Activated CD8-positive, alpha-beta memory T cell treated with anti-CD3 and anti-CD28 coated beads for 4 hours (primary cell): ENCODE data around the gene C2orf74.
"Not testable (repeated sequence)": the region's sequence is repeated elsewhere in the genome, so short reads cannot be mapped to it uniquely, and the experiment has no call there.

Experiments
- DNase-seq, 2 donors: peaks; one replicate each; pipeline ENCODE4 v3.0.0-alpha.2; 2020; ENCODE audit warnings: low read depth in 2 of 2

The C2orf74 gene

GRCh38 chr2:61161888-61162287 lies at the start of gene C2orf74:
TSS of gene C2orf74 (plus strand) at chr2:61162188. CDS start at chr2:61162515, 327 bp downstream.
- DNase-seq: no peak

GRCh38 chr2:61114147-61114546 lies 47.8 kb upstream of the C2orf74 start:
- no peak for DNase-seq

GRCh38 chr2:61116302-61116701 lies 45.7 kb upstream of the C2orf74 start:
- no peak for DNase-seq

DNA sequence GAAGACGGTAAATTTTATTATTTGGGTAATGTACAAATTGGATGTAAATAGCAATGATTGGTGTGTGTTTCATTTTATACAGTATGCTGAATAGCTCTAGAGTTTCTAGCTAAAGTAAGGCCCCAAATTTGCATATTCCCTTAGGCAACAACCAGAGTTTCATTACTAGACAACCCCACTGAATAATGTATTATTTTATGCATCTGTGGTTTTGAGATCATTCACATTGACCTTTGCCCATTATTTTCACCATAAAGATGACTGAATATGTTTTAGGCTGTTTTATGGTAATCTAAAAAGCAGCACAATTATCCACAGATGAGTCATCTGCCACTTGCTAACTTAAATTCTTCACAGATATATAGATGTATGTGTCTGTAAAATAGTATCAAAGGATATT lies 44.5 kb upstream of the C2orf74 start:
- DNase-seq: no peak

- DNase-seq: no peak
Observed at GRCh38 chr2:61125123-61125710, 36.8 kb upstream of the C2orf74 start.

DNA sequence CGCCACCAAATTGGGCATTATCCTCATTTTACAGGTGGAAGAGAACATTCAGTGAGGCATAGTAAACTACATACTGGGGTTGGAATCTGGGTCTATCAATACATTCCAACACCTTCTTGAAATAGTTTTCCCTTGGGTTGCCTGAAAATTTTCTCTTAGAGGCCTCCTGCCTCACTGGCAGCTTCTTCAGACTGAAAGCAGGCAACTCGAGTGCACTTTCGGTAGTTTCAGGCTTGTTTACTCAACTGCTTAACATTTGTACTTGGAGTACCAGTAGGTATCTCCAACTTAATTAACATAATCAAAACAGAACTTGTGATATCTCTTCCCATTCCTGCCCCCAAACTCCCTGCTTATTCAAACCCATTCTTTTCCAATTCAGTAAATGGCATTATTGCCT lies 36.2 kb upstream of the C2orf74 start:
- no peak for DNase-seq

DNA sequence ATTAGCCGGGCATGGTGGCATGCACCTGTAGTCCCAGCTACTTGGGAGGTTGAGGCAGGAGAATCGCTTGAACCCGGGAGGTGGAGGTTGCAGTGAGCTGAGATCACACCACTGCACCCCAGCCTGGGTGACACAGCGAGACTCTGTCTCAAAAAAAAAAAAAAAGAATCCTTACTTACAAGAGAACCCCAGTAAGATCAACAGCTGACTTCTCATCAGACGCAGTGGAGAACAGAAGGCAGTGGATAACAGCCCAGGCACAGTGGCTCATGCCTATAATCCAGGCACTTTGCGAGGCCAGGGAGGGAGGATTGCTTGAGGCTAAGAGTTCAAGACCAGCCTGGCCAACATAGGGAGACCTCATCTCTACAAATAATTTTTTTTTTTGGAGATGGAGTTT lies 33.9 kb upstream of the C2orf74 start:
- DNase-seq: not testable (repeated sequence)

DNA sequence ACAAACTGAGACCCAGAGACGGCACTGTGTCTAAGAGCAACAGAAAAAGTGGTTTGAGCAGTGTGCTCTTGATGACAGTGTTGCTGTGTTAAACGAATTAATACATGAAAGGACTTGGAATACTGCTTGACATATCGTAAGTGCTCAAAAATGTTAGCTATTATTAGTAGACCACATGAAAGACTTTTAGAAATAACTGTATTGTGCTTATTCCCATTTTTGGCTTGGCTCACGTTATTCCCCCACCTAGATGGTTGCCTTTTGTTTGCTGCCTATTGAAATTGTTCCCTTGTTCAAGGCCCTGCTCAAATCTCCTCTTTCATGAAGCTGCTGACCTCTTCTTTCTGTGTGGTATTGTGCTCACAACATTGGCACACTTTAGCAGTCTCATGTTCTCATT lies 27.8 kb upstream of the C2orf74 start:
- no peak for DNase-seq

GRCh38 chr2:61135510-61135909 lies 26.5 kb upstream of the C2orf74 start:
- no peak for DNase-seq

- no peak for DNase-seq
Observed at GRCh38 chr2:61138859-61139258, 23.1 kb upstream of the C2orf74 start.

- DNase-seq: no peak
Observed at GRCh38 chr2:61141151-61141550, 20.8 kb upstream of the C2orf74 start.

DNA sequence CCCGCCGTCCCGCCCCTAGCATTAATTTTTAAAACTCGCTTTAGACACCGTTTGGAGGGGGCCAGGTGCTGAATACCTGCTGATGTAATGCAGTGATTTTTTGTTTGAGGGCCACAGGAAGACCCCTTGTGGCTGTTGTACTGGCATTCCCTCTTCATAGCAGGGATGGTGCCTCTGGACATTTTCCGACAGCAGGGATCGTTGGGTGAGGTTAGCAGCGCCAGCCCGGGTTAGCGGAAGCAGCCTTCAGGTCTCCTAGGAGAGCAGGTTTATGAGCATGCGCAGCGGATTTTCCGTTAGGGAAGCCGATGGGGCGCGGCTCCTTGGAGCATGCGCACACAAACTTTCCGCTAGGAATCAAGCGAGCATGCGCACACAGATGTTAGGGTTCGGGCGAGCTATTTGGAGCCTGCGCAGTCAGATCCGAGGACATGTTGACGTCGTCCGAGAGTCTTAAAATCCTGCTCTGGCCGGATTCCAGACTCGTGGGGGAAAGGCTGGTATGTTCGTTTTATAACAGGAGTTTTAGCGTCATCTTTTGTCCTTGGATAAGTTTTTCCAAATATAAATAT lies 17.2 kb upstream of the C2orf74 start:
- DNase-seq: peak; percentile 83 to 89

DNA sequence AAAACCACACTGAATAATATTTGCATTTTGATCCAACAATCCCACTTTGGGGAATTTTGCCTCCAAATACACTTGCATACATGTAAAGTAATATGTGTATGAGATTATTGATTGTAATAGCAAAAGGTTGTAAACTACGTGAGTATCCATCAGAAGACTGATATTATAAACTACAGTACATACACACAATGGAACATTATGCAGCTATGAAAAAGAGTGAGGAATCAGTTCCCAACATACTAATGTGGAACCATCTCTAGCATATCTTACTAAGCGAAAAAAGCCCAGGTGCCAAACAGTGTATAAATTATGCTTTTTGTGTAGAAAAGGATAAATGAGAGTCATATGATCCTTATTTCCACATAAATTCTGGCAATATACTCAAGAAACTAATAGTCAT lies 16.0 kb upstream of the C2orf74 start:
- no peak for DNase-seq

DNA sequence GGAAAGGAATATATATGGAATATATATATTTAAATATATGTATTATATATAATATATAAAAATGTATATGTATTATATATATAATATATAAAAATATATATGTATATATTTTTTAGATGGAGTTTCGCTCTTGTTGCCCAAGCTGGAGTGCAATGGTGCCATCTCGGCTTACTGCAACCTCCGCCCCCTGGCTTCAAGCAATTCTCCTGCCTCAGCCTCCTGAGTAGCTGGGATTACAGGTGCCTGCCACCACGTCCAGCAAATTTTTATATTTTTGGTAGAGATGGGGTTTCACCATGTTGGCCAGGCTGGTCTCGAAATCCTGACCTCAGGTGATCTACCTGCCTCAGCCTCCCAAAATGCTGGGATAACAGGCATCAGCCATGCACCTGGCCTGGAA lies 13.9 kb upstream of the C2orf74 start:
- not testable (repeated sequence) for DNase-seq

- DNase-seq: no peak
Observed at GRCh38 chr2:61149074-61149473, 12.9 kb upstream of the C2orf74 start.

- DNase-seq: no peak
Observed at GRCh38 chr2:61151436-61151835, 10.6 kb upstream of the C2orf74 start.

DNA sequence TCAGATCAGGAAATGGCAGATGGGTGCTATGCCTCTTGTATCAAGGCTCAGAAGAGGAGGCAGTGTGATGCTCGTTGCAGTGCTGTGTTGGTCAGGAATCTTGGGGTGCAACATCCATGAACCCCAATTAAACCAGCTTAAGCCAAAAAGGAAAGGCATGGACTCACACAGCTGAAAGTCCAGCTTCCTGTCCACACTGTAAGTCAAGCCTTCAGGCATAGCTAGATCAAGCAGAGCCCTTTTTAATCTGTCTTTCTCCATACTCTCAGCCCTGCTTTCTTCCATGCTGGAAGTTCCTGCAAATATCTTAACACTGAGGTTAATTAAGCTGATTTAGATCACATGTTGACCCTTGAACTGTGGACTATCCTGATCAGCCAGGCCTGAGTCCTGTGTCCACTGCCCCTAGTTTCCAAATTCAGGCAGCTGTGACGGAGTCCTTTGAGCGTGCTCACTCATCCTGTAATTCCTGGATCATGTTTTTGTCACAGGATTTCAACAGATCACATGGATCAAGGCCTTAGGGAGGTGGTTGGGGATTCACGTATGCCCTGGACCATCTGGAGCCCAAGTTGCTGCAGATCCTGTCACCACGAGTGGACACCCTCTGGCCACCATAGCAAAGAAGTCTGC lies 4.5 kb upstream of the C2orf74 start:
- DNase-seq: no peak

DNA sequence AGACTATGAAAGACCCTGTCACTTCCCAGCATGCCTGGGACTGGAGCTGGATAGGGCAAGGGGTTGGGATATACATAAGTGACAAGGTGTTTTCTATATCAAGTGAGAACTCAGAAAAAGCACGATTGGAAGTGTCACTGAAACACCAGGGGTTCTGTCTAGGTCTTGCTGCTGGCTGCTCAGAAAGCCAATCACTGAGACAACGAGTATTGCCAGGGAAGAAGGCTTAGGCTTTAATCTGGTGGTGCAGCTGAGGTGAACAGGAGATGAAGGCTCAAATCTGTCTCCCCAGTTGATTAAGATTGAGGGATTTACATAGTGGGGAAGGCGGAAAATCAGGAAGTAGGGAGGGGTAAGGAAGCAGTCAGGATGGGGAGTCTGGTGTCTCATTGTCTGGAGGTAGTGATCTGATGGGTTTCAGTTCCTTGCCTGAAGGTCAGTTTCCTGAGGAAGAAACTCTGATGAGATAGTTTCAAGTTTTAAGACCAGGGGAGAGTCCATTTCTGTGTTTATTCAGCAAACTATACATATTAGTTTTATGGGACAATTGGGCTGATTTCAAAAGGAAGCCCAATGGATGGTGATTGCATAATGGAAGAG lies 3.5 kb upstream of the C2orf74 start:
- no peak for DNase-seq

GRCh38 chr2:61162721-61163120 lies 733 bp downstream of the C2orf74 start:
- no peak for DNase-seq

DNA sequence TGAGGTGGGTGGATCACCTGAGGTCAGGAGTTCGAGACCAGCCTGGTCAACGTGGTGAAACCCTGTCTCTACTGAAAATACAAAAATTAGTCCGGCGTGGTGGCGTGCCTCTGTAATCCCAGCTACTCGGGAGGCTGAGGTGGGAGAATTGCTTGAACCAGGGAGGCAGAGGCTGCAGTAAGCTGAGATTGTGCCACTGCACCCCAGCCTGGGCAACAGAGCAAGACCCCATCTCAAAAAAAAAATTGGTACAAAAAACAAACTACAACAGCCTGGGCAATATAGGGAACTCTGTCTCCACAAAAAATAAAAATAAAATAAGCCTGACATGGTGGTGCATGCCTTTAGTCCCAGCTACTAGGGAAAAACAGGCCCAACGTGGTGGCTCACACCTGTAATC lies 3.1 kb downstream of the C2orf74 start:
- DNase-seq: not testable (repeated sequence)

- DNase-seq: no peak
Observed at GRCh38 chr2:61165946-61166345, 4.0 kb downstream of the C2orf74 start.

- no peak for DNase-seq
Observed at GRCh38 chr2:61167579-61167978, 5.6 kb downstream of the C2orf74 start.

DNA sequence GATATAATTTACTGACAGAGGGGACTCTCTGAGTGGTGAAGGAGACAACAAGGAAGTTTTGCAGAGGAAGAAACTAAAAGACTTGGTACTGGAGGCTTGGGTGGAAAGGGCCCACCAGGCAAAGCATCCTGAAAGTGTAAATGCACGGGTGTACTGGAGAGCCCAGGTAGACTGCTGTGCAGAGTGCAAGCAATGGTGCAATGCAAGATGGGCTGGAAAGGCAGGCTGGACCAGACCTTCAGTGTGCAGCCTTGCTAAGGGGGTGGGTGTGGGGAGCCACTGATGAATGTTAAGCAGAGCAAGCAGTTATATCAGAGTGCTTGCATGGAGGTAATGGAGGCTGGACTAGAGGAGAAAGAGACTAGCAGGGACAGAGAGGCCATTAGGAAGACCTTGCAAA lies 10.7 kb downstream of the C2orf74 start:
- DNase-seq: no peak
